ENCODE data around the gene UVRAG. TPM values are rescaled to one million over a fixed set of nuclear protein-coding genes. Genes with fewer than 3 reads are reported as not detected.

Gene UVRAG
- total and polyA plus RNA-seq, 2 of the 13 experiments (the other 11 are each of a cell fraction or from before 2014, with no cell fraction given), result 9.7 to 17.3 TPM

- TF ChIP-seq ZBTB4 (CRISPR knock-in tag; IDR thresholded peaks at IDR 0.05; ENCODE audit: borderline replicate concordance) (no peak), ZNF674 (CRISPR knock-in tag; IDR thresholded peaks at IDR 0.05; ENCODE audit: low read depth) (no peak), AKNA (CRISPR knock-in tag; IDR thresholded peaks at IDR 0.05; ENCODE audit: borderline replicate concordance) (no peak)
Observed at GRCh38 chr11:75872887-75873416, 57.9 kb downstream of the UVRAG start (continued).

All from HepG2 (cell line).